ENCODE results near the gene GLG1. TPM values are rescaled to one million over a fixed set of nuclear protein-coding genes. Genes with fewer than 3 reads are reported as not detected.
"Not testable (repeated sequence)": the region's sequence is repeated elsewhere in the genome, so short reads cannot be mapped to it uniquely, and the experiment has no call there.

Gene GLG1
- total RNA-seq, 1 experiment from 2014 or later, result 210 TPM

- DNase-seq; H3K36me3 Mint-ChIP-seq (ENCODE audit: insufficient read depth, unreplicated experiment); POLR2A ChIA-PET; CTCF ChIA-PET; H3K36me3 ChIP-seq (ENCODE audit: control insufficient read depth, insufficient read depth, low read length); H3K9me3 Mint-ChIP-seq (ENCODE audit: unreplicated experiment); intact Hi-C loops (cut with micrococcal nuclease; ENCODE audit: unreplicated experiment); H3K27me3 ChIP-seq (replicated peaks; ENCODE audit: control insufficient read depth, insufficient read depth, low read length); H3K4me3 ChIP-seq (ENCODE audit: low read depth, low read length); H3K4me1 Mint-ChIP-seq (ENCODE audit: low read depth, unreplicated experiment); H3K4me3 Mint-ChIP-seq (ENCODE audit: unreplicated experiment); H3K27me3 Mint-ChIP-seq (ENCODE audit: insufficient read depth, unreplicated experiment); H3K4me1 ChIP-seq; BruUV-seq (replicated peaks); H3K9me3 ChIP-seq: not testable (repeated sequence)
- peak overlapping the region; percentile 42 for H3K27ac Mint-ChIP-seq (ENCODE audit: unreplicated experiment)
Observed at GRCh38 chr16:74546112-74546511, 60.8 kb downstream of the GLG1 start.

- POLR2A ChIA-PET; intact Hi-C loops (cut with micrococcal nuclease; ENCODE audit: unreplicated experiment); H3K36me3 ChIP-seq (ENCODE audit: control insufficient read depth, insufficient read depth, low read length); DNase-seq; H3K9me3 Mint-ChIP-seq (ENCODE audit: unreplicated experiment); H3K4me1 ChIP-seq; H3K4me3 ChIP-seq (ENCODE audit: low read depth, low read length); H3K4me1 Mint-ChIP-seq (ENCODE audit: low read depth, unreplicated experiment); BruUV-seq (replicated peaks); H3K9me3 ChIP-seq; H3K4me3 Mint-ChIP-seq (ENCODE audit: unreplicated experiment); H3K27me3 ChIP-seq (replicated peaks; ENCODE audit: control insufficient read depth, insufficient read depth, low read length); H3K27me3 Mint-ChIP-seq (ENCODE audit: insufficient read depth, unreplicated experiment); H3K36me3 Mint-ChIP-seq (ENCODE audit: insufficient read depth, unreplicated experiment); H3K27ac Mint-ChIP-seq (ENCODE audit: unreplicated experiment): not testable (repeated sequence)
- CTCF ChIA-PET, result interaction anchor here (0.6 kb wide), 1 partner anchor 107 kb away, joined by 9 read pairs; no protein-coding TSS in a partner anchor
Observed at GRCh38 chr16:74542911-74543578, 63.9 kb downstream of the GLG1 start.

GRCh38 chr16:74540663-74541062 lies 66.3 kb downstream of the GLG1 start:
- peaks cover 23% of the 10 kb centered on the region for H3K4me1 Mint-ChIP-seq (ENCODE audit: low read depth, unreplicated experiment)
- peaks cover 13% of the 10 kb centered on the region for H3K4me1 ChIP-seq
- H3K27ac Mint-ChIP-seq (ENCODE audit: unreplicated experiment); BruUV-seq (replicated peaks); H3K9me3 ChIP-seq; H3K27me3 Mint-ChIP-seq (ENCODE audit: insufficient read depth, unreplicated experiment); H3K36me3 Mint-ChIP-seq (ENCODE audit: insufficient read depth, unreplicated experiment); H3K36me3 ChIP-seq (ENCODE audit: control insufficient read depth, insufficient read depth, low read length); H3K4me3 ChIP-seq (ENCODE audit: low read depth, low read length); H3K4me3 Mint-ChIP-seq (ENCODE audit: unreplicated experiment); CTCF ChIA-PET; intact Hi-C loops (cut with micrococcal nuclease; ENCODE audit: unreplicated experiment); H3K27me3 ChIP-seq (replicated peaks; ENCODE audit: control insufficient read depth, insufficient read depth, low read length); DNase-seq; H3K9me3 Mint-ChIP-seq (ENCODE audit: unreplicated experiment); POLR2A ChIA-PET: not testable (repeated sequence)

GRCh38 chr16:74538801-74539200 lies 68.1 kb downstream of the GLG1 start:
- peaks cover 11% of the 10 kb centered on the region for H3K4me1 ChIP-seq
- intact Hi-C loops (cut with micrococcal nuclease; ENCODE audit: unreplicated experiment); DNase-seq; H3K27me3 Mint-ChIP-seq (ENCODE audit: insufficient read depth, unreplicated experiment); H3K36me3 Mint-ChIP-seq (ENCODE audit: insufficient read depth, unreplicated experiment); H3K9me3 Mint-ChIP-seq (ENCODE audit: unreplicated experiment); POLR2A ChIA-PET; H3K9me3 ChIP-seq; BruUV-seq (replicated peaks); H3K4me3 ChIP-seq (ENCODE audit: low read depth, low read length); H3K4me3 Mint-ChIP-seq (ENCODE audit: unreplicated experiment); H3K36me3 ChIP-seq (ENCODE audit: control insufficient read depth, insufficient read depth, low read length); H3K27ac Mint-ChIP-seq (ENCODE audit: unreplicated experiment); CTCF ChIA-PET; H3K27me3 ChIP-seq (replicated peaks; ENCODE audit: control insufficient read depth, insufficient read depth, low read length): not testable (repeated sequence)
- peaks cover 32% of the 10 kb centered on the region for H3K4me1 Mint-ChIP-seq (ENCODE audit: low read depth, unreplicated experiment)

GRCh38 chr16:74537746-74538145 lies 69.2 kb downstream of the GLG1 start:
- H3K4me3 Mint-ChIP-seq (ENCODE audit: unreplicated experiment); DNase-seq; CTCF ChIA-PET; H3K27ac Mint-ChIP-seq (ENCODE audit: unreplicated experiment); H3K4me3 ChIP-seq (ENCODE audit: low read depth, low read length); H3K36me3 Mint-ChIP-seq (ENCODE audit: insufficient read depth, unreplicated experiment); H3K9me3 ChIP-seq; H3K27me3 ChIP-seq (replicated peaks; ENCODE audit: control insufficient read depth, insufficient read depth, low read length); intact Hi-C loops (cut with micrococcal nuclease; ENCODE audit: unreplicated experiment); H3K27me3 Mint-ChIP-seq (ENCODE audit: insufficient read depth, unreplicated experiment); H3K9me3 Mint-ChIP-seq (ENCODE audit: unreplicated experiment); BruUV-seq (replicated peaks); H3K36me3 ChIP-seq (ENCODE audit: control insufficient read depth, insufficient read depth, low read length); POLR2A ChIA-PET: not testable (repeated sequence)
- peaks cover 32% of the 10 kb centered on the region for H3K4me1 Mint-ChIP-seq (ENCODE audit: low read depth, unreplicated experiment)
- H3K4me1 ChIP-seq, result peaks cover 11% of the 10 kb centered on the region

GRCh38 chr16:74534650-74535049 lies 72.3 kb downstream of the GLG1 start:
- H3K9me3 ChIP-seq; H3K4me3 ChIP-seq (ENCODE audit: low read depth, low read length); H3K27me3 ChIP-seq (replicated peaks; ENCODE audit: control insufficient read depth, insufficient read depth, low read length); CTCF ChIA-PET; BruUV-seq (replicated peaks); DNase-seq; POLR2A ChIA-PET; intact Hi-C loops (cut with micrococcal nuclease; ENCODE audit: unreplicated experiment); H3K9me3 Mint-ChIP-seq (ENCODE audit: unreplicated experiment); H3K27me3 Mint-ChIP-seq (ENCODE audit: insufficient read depth, unreplicated experiment); H3K36me3 ChIP-seq (ENCODE audit: control insufficient read depth, insufficient read depth, low read length); H3K4me3 Mint-ChIP-seq (ENCODE audit: unreplicated experiment): not testable (repeated sequence)
- peak overlapping the region; percentile 51 for H3K27ac Mint-ChIP-seq (ENCODE audit: unreplicated experiment)
- H3K4me1 ChIP-seq, result peaks cover 11% of the 10 kb centered on the region
- H3K36me3 Mint-ChIP-seq (ENCODE audit: insufficient read depth, unreplicated experiment), result peaks cover 18% of the 10 kb centered on the region
- H3K4me1 Mint-ChIP-seq (ENCODE audit: low read depth, unreplicated experiment), result peaks cover 32% of the 10 kb centered on the region

Measured in Caco-2 (cell line).